Stimulated activated CD4-positive, alpha-beta T cell treated with anti-CD3 and anti-CD28 coated beads, Interleukin-4, amount 100 ng/mL, for 24 hours (primary cell): ENCODE results near the gene ZNF277.
"Not testable (repeated sequence)": the region's sequence is repeated elsewhere in the genome, so short reads cannot be mapped to it uniquely, and the experiment has no call there.

Source experiments
- DNase-seq: peaks from one replicate; pipeline ENCODE4 v3.0.0-alpha.2; 2020

ZNF277 gene

GRCh38 chr7:112212571-112212970, 6.1 kb downstream of the ZNF277 start:
- DNase-seq, result no peak

- DNase-seq, result no peak
These were observed 7.2 kb downstream of the ZNF277 start for GRCh38 chr7:112213735-112214134.

- no peak for DNase-seq
These were observed 7.8 kb downstream of the ZNF277 start for GRCh38 chr7:112214268-112214667.

GRCh38 chr7:112214883-112215282, 8.4 kb downstream of the ZNF277 start:
- DNase-seq, result no peak

GRCh38 chr7:112215787-112216186, 9.3 kb downstream of the ZNF277 start:
- no peak for DNase-seq

GRCh38 chr7:112220877-112221434, 14.5 kb downstream of the ZNF277 start:
- no peak for DNase-seq

GRCh38 chr7:112223310-112223709, 16.8 kb downstream of the ZNF277 start:
- no peak for DNase-seq

- DNase-seq, result no peak
These were observed 17.7 kb downstream of the ZNF277 start for GRCh38 chr7:112224186-112224585.

- no peak for DNase-seq
These were observed 18.5 kb downstream of the ZNF277 start for GRCh38 chr7:112225006-112225405.

GRCh38 chr7:112226701-112227276, 20.3 kb downstream of the ZNF277 start:
- DNase-seq, result no peak

GRCh38 chr7:112228632-112229031, 22.1 kb downstream of the ZNF277 start:
- DNase-seq, result no peak

- DNase-seq, result no peak
These were observed 25.9 kb downstream of the ZNF277 start for GRCh38 chr7:112232212-112232978.

GRCh38 chr7:112233048-112233697, 26.7 kb downstream of the ZNF277 start:
- DNase-seq, result no peak

GRCh38 chr7:112234147-112234546, 27.7 kb downstream of the ZNF277 start:
- no peak for DNase-seq

- no peak for DNase-seq
These were observed 30.1 kb downstream of the ZNF277 start for GRCh38 chr7:112236597-112236996.

GRCh38 chr7:112238330-112238729, 31.8 kb downstream of the ZNF277 start:
- DNase-seq, result no peak

- DNase-seq, result no peak
These were observed 32.5 kb downstream of the ZNF277 start for GRCh38 chr7:112238852-112239610.

GRCh38 chr7:112248598-112248997, 42.1 kb downstream of the ZNF277 start:
- no peak for DNase-seq

- DNase-seq, result not testable (repeated sequence)
These were observed 43.5 kb downstream of the ZNF277 start for GRCh38 chr7:112249967-112250366.

GRCh38 chr7:112252141-112252540, 45.6 kb downstream of the ZNF277 start:
- DNase-seq, result no peak

- DNase-seq, result no peak
These were observed 46.2 kb downstream of the ZNF277 start for GRCh38 chr7:112252691-112253090.

GRCh38 chr7:112254156-112254555, 47.7 kb downstream of the ZNF277 start:
- DNase-seq, result no peak
